Activated CD4-positive, alpha-beta T cell treated with anti-CD3 and anti-CD28 coated beads, Interleukin-2, amount 50 U/mL, for 24 hours (primary cell): Measurements from ENCODE around the gene GIT2.
"Not testable (repeated sequence)": the region's sequence is repeated elsewhere in the genome, so short reads cannot be mapped to it uniquely, and the experiment has no call there.

Experiments used
- DNase-seq, 2 donors: peaks; one replicate each; pipeline ENCODE4 v3.0.0-alpha.2; 2020; ENCODE audit warnings: low read depth in 1 of 2, low spot score in 1 of 2

Gene GIT2

DNA sequence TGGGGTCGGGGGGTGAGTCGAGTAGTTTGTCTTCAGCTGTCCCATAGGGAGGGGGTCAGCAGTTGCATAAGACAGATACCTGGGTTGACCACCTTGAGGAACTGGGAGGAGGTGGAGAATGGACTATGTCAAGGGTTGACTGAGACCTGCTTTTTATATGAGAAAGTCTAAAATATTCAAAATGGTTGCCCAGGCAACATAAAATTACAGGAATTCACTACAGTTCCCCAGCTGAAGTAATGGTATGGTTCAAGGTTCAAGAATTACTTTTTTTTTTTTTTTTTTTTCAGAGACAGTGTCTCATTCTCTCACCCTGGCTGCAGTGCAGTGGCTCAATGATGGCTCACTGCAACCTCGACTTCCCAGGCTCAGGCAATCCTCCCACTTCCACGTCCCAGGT, 101.2 kb downstream of the GIT2 start:
- no peak for DNase-seq

DNA sequence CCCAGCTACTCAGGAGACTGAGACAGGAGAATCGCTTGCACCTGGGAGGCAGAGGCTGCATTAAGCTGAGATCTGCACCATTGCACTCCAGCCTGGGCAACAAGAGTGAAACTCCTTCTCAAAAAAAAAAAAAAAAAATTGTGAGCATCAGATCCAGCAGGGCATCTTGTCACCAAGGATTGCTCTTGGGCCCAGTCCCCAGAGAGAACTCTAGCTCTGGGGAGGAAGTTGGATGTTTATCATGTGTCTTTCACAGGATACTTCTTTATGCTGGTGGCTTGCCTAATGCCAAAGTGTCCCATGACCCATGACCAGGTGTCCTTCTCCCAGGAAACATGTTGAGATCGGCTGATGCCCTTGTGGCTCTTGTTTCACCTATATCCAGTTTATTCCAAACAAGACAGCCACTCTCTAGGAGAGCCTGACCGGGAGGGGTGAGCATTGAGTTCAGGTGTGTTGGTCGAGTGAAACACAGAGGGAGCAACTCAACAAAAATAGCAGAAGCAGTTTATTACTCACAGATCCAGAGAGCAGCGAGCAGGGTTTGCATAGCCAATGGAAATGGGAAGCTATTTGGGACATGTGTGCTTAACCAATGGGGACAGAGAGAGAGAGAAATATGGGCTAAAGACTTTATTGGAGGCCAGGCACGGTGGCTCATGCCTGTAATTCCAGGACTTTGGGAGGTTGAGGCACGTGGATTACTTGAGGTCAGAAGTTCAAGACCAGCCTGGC, 102.7 kb downstream of the GIT2 start:
- no peak for DNase-seq

DNA sequence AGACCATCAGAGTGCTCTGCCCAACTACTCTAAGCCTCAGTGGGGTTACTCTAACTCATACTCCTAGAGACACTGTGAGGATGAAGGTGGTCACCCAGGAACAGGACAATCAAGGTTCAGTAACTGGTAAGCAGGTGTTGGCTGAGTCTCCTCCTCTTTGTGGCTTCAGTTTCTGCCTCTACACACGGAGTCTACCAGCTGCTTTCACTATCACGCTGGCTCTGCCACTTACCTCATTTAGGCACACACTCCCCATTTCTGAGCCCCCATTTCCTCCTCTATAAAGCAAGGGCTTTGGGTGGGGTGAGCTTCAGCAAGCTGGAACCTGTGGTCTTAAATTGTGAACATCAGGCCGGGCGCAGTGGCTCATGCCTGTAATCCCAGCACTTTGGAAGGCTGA, 103.4 kb downstream of the GIT2 start:
- no peak for DNase-seq

DNA sequence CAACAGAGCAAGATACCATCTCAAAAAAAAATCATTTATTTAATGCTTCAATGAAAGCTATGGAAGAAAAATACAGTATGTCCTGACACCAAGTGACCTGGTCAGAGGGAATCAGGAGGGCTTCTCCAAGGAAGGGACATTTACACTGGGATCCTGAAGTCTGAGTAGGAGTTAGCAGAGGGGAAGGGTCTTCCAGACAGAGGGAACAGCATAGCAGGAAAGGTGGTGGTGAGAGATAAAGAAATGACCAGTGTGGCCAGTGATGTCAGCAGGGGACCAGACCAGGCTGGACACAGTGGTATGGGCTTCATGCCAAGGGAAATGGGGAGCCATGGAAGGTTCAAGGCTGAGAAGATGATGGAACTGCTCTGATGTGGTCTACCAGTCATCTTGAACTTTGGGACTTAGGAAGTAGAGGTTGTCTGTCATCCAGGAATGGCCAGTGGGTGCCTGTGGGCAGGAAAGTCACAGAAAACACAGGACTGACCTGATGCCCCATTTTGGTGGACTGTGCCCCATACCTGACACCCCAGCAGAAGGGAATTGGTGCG, 103.9 kb downstream of the GIT2 start:
- DNase-seq = no peak

DNA sequence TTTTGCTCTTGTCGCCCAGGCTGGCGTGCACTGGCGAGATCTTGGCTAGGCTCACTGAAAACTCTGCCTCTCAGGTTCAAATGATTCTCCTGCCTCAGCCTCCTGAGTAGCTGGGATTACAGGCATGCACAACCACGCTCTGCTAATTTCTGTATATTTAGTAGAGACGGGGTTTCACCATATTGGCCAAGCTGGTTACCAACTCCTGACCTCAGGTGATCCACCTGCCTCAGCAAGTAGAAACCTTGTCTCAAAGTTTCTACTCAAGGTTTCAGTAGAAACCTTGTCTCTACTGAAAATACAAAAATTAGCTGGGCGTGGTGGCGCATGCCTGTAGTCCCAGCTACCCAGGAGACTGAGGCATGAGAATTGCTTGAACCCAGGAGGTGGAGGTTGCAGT, 104.4 kb downstream of the GIT2 start:
- not testable (repeated sequence) for DNase-seq

DNA sequence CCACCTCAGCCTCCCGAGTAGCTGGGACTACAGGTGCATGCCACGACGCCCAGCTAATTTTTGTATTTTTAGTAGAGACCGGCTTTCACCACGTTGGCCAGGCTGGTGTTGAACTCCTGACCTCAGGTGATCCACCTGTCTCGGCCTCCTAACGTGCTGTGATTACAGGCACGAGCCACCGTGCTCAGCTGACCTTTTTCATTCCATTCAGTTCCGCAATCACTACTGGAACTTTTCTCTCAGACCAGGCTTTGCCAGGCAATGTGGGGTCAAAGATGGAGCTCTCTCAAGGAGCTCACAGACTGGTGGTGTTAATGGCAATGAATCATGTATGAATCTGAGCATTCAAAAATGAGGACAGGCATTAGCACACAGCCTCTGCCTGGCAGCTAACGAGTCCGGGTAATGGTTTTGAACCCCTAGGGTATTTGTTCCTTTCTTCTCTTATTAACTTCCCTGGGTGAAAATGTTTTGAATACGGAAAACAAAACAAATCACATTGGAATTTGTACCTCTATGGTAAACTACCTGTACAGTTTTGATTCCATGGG, 105.5 kb downstream of the GIT2 start:
- DNase-seq = no peak

DNA sequence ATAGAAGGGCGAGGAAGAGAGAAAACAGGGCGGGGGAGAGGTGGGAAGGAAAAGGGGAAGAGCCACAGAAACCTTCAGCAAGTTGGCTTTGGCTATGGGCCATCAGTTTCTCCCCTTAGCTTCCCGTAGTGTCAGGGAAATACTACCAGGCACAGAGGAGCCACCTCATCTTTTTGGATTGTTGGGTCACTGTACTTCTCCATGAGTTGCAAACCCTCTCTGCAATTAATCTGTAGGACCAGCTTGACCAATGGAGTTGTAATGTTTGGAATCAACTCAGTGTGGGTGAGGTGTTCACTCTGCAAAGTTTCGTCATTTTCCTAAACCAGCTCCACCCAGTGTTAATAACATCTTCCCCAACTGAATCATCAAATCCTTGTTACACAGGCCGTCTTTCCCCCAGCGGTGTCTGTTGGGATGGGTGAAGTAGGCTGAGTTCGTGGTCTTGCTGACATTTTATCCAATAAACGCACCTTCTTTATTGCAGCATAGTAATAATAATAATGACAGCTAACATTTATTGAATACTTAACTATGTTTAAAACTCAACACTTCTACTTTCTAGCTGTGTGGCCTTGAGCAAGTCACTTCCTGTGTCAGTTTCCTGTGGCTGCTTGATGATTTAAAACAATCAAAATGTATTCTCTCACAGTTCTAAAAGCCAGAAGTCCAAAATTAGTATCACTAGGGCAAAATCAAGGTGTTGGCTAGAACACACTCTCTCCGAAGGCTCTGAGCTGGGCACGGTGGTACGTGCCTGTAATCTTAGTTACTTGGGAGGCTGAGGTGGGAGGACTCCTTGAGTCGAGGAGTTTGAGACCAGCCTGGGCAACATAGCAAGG, 107.8 kb downstream of the GIT2 start:
- no peak for DNase-seq

DNA sequence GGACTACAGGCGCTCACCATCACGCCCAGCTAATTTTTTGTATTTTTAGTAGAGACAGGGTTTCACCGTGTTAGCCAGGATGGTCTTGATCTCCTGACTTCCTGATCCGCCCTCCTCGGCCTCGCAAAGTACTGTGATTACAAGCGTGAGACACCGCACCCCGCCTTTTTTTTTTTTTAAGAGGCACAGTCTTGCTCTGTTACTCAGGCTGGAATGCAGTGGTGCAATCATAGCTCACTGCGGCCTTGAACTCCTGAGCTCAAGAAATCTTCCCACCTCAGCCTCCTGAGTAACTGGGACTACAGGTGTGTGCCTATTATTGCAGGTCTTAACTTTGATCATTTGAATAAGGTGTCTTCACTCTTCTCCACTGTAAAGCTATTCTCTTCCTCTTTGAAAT, 110.6 kb downstream of the GIT2 start:
- no peak for DNase-seq

DNA sequence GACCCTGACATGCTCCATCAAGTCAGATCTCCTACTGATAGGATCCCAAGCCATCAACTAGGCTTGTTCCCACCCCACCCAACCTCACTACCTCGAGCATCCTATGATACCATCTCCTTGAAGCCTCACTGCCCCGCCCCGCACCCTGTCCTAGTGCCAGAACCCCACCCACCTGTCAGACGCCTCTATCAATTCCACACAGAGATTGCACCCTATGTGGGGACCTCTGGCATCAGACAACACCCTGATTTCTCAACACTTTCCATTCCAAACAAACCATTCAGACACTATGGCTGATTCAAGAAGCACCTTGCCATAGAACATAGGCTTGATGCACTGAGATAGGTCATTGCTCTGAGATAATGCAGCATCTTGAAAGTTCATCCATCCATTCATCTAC, 112.7 kb downstream of the GIT2 start:
- no peak for DNase-seq

DNA sequence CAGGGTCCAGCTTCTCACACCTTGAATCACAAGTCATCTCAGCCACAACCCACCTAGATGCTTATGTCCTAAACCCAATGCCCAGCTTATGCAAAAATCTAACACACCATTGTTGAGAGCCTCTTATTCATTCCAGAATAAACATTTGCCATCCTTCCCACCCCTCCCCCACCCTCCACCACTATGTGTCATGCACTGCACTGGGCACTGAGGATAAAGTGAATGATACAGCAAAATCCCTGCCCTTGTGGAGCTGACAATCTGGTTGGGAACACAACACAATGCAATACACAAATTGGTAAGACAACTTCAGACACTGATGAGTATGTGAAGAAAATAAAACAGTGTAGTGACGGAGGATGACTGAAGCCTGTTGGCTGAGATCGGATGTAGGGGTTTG, 114.4 kb downstream of the GIT2 start:
- no peak for DNase-seq

DNA sequence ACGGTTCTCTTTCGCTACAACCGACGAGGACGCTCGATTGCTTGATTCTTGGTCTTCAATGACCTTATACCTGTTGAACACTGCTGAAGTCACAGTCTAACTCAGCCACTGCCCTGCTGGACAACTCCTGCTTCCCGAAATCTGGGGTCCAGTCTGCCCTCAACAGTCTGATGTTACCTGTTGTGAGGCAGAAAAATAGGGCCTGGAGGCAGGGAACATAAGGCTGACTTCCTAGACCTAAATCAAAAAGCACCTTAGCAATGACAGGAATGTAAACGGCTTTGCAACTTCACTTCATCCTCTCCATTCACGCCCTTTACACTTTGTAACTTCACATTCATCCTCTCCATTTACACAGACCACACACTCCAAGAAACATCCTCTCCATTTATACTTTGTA, 115.2 kb downstream of the GIT2 start:
- DNase-seq = no peak

DNA sequence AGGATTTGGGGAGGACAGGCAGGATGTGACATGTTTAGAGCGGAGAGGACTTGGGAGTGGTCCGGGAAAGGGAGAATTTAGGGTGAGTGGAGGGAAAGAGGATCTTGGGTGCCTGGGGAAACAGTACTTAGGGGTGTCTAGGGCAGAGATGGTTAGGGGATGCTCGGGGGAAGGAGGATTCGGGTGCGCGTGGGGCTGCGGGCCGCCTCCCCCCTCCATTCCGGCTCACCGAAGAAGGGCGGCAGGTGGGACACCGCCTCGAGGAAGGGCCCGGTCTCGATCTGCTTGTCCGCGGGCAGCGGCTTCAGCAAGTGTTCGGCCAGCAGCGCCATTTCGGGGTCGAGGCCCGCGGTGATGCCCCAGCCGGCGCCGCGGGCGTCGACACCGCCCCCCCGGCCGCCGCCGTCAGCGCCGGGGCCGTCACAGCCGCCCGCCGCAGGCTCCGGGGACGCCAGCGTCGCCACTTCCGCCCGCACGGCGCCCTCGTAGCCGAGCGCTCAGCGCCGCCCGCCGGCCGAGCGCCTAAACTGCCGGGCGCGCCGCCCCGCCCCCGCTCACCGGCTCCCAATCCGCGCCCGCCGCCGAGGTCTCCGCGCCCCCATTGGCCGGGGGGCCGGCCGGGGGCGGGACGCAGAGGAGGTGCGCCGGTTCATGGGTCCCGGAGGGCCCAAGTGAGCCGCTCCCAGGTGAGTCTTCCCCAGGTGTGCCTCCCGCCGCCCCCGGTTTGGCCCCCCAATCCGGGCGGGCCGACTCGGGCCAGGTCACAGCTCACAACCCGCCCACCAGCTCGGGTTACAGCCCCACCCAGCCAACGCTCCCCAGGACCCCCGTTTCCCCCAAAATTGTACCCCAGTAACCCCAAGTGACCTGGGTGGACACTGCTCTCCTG, 115.9 kb downstream of the GIT2 start, which contains the start of gene GLTP:
Gene GLTP (minus strand): TSS at position 499 of the 889 bp plus-strand sequence. CDS start 167 bp downstream, at position 332.
- peak; percentile 69 to 77 for DNase-seq
